HG02943 (cell line): Measurements from ENCODE around the gene MACO1.
"Not testable (repeated sequence)": the region's sequence is repeated elsewhere in the genome, so short reads cannot be mapped to it uniquely, and the experiment has no call there.

Experiments
- ATAC-seq: cut with Tn5 transposase; IDR thresholded peaks from one replicate; pipeline ENCODE4 v1.9.1; 2021; ENCODE audit warnings: mild to moderate bottlenecking, low read depth, moderate library complexity; ENCODE audit not compliant: unreplicated experiment

Gene MACO1

DNA sequence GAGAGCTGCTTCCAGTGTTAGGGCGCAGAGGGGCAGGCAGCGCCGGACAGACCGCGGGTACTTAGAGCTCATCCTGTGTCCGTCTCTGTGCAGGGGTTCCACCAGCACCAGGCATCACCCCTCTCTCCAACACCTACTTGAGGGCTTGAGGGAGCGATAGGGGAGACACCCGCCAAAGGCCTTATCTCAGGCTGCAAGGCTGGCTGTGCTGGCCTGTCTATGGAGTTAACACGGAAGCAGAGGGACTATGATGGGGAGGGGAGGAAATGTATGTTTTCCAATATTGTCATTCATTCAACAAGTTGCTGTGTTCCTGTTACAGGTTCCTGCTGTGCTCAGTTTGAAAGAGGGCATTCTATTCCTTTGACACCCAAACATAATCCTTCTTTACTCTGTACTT, 10.0 kb upstream of the MACO1 start, which contains the start of gene RHCE:
Gene RHCE (minus strand): TSS at position 111 of the 400 bp plus-strand sequence. CDS start 39 bp downstream, at position 72.
- not testable (repeated sequence) for ATAC-seq

- not testable (repeated sequence) for ATAC-seq
Observed at GRCh38 chr1:25423206-25423605, 7.5 kb upstream of the MACO1 start.

DNA sequence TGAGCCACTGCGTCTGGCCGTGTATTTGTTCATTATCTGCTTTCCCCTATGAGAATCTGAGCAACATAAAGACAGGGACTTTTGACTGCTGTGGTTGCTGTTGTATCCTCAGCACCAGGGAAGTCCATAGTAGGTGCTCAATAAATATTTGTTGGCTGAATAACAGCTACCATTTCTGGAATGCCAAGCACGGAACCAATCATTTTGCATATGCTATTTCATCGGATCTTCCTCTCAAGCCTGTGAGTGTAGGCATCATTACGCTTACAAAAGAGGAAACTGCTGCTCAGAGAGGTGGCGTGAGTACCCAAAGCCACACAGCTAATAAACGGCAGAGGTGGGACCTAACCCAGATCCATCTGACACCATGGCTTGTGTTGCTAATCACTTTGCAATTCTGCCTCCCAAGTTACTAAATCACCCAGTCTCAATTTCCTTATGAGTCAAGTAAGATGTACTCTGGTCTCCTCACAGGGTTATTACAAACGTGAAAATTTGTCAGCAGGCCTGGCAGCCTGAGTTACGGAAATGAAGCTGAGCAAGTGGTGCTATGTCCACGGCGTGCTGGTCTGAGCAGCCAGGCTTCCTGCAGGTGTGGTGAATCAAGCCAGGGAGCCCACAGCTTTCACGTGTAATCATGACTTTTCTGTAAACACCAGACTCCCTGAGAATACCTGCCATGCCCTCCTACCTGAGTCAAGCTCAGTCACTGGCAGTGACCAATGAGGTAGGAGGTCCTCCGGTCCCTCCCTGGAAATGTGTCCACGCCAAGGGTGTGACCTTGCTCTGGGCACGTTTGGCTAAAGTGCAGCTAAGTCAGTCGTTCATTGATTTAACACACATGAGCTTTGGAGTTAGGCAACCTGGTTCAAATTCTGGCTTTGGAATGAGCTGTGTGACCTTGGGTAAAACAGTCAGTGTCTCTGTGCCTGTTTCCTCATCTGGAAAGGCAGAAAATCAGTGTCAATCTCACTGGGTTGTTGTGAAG, 5.3 kb upstream of the MACO1 start:
- no peak for ATAC-seq

GRCh38 chr1:25427696-25428095, 3.0 kb upstream of the MACO1 start:
- ATAC-seq, result no peak

DNA sequence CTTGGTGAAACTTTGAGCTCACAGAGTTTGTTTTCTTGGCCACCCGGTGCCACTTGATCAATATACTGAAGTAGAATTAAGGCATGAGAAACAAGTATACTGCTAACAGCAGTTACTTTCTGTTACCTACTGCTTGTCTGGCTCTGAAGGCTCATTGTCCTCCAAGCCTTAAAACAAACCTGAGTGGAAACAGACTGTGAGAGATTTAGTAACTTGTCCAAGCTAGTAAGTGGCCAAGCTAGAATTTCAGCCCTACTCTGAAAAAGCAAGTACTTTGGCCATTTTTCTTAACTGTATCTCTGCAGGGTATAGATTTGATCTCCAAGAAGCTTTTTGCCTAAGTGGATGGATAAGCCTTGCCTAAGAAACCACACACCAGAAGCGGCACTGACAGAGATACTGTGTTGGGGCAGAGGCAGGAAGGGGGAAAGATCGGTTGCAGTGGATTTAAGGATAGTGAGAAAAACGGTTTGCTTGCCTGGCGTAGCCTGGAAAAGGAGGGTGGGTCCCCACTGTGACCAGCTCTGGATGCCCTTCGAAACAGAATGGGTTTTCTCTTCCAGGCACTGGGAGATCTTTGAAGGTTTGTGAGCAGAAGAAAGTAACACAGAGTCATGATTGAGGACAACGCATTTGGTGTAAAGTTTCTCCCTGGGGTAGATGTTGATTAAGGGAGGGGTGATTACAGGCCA, 2.1 kb upstream of the MACO1 start:
- no peak for ATAC-seq

GRCh38 chr1:25430967-25431881, 527 bp downstream of the MACO1 start:
- peak; percentile 28 for ATAC-seq

- no peak for ATAC-seq
Observed at GRCh38 chr1:25431955-25432719, 1.4 kb downstream of the MACO1 start.

GRCh38 chr1:25432749-25433388, 2.2 kb downstream of the MACO1 start:
- ATAC-seq, result no peak

- ATAC-seq, result no peak
Observed at GRCh38 chr1:25433389-25434186, 2.9 kb downstream of the MACO1 start.

- no peak for ATAC-seq
Observed at GRCh38 chr1:25435397-25436108, 4.9 kb downstream of the MACO1 start.

DNA sequence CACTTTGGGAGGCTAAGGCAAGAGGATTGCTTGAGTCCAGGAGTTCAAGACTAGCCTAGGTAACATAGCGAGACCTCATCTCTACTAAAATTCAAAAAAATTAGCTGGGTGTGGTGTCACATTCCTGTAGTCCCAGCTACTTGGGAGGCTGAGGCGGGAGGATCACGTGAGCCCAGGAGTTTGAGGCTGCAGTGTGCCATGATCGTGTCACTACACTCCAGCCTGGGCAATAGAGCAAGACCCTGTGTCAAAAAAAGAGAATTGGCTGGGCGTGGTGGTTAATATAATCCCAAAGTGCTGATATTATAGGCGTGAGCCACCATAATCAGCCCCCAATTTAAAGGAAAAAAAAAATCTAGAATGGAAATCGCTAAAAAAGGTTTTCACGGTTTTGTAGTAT, 7.0 kb downstream of the MACO1 start:
- no peak for ATAC-seq

- no peak for ATAC-seq
Observed at GRCh38 chr1:25439287-25439686, 8.6 kb downstream of the MACO1 start.

GRCh38 chr1:25442178-25442577, 11.5 kb downstream of the MACO1 start:
- ATAC-seq, result no peak

DNA sequence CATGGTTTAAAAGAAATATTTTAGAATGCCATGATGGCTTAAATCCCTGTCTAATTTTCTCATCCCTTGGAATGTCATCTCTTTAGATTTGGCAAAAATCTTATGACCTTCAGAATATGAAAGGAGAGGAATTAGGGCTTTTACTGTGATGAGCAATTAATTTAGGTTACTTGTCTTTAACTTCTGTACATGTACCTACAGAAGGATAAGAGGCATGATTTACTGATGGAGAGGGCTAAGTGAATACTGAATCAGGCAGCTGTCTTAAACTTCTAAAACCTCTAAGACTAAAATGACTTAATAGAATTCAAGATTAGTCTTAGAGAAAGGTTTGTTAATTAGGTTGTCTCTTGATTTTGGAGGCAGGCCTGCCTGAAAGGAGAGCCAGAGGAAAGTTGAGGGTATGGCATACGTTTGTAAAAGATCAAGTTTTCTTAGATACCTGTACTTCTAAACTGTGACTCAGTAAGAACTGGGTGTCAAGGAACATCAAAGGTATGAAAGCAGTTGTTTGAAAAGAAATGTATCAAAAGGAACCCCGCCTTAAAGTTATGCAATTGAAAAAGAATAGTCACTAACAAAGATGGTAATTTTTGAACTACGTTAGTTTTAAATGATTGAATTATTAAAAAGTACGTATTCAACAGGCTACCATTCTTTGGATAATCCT, 12.5 kb downstream of the MACO1 start:
- no peak for ATAC-seq

DNA sequence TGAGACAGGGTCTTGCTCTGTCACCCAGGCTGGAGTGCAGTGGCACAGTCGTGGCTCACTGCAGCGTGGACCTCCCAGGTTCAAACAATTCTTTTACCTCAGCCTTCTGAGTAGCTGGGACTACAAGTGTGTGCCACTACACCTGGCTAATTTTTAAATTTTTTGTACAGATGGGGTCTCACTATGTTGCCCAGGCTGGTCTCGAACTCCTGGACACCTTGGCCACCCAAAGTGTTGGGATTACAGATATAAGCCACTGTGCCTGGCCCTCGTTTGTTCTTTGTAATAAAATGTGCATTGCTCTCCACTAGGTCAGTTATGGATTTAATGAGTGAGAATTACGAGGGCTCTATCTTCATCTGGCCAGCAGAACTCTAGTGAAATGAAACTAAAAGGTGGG, 13.9 kb downstream of the MACO1 start:
- not testable (repeated sequence) for ATAC-seq

- no peak for ATAC-seq
Observed at GRCh38 chr1:25445993-25446538, 15.4 kb downstream of the MACO1 start.

- no peak for ATAC-seq
Observed at GRCh38 chr1:25447547-25447946, 16.9 kb downstream of the MACO1 start.
